SH-SY5Y (cell line): ENCODE measurements around the gene RAB35.

Experiments
- GATA2 ChIP-seq: IDR thresholded peaks from 2 replicates; pipeline ENCODE4 v1.6.1; 2011; ENCODE audit warnings: mild to moderate bottlenecking, low read depth, low read length
- GATA3 ChIP-seq: IDR thresholded peaks from 2 replicates; pipeline ENCODE4 v1.6.1; 2011; ENCODE audit warnings: low read depth, mild to moderate bottlenecking, low read length, moderate library complexity

GRCh38 chr12:120125792-120126634 lies 9.5 kb upstream of the RAB35 start:
- TF ChIP-seq GATA3 (no peak), GATA2 (no peak)
